ENCODE results near the gene KDM4F.

The KDM4F gene

GRCh38 chr11:95091663-95092180 lies 42.5 kb downstream of the KDM4F start:
- Histone ChIP-seq H3K27me3 (ENCODE audit: control insufficient read depth in 1 of 2, insufficient read depth in 2 of 2, low read length in 2 of 2) (no peaks in the 10 kb centered on the region), H3K36me3 (ENCODE audit: control insufficient read depth in 2 of 2, insufficient read depth in 2 of 2, low read length in 2 of 2) (no peaks in the 10 kb centered on the region), H3K4me3 (ENCODE audit: low read length in 2 of 2) (no peak overlapping the region), H3K9ac (ENCODE audit: low read length in 2 of 2) (no peak overlapping the region), H3K27ac (ENCODE audit: low read length) (no peak overlapping the region), H3K9me3 (ENCODE audit: control insufficient read depth in 2 of 2, low read length in 2 of 2) (no peaks in the 10 kb centered on the region), H3K4me1 (ENCODE audit: control insufficient read depth, insufficient read depth, low read length) (peaks cover 15% of the 10 kb centered on the region)

GRCh38 chr11:95092549-95093324 lies 43.5 kb downstream of the KDM4F start:
- H3K27me3 ChIP-seq (ENCODE audit: control insufficient read depth in 1 of 2, insufficient read depth in 2 of 2, low read length in 2 of 2) = no peaks in the 10 kb centered on the region
- H3K36me3 ChIP-seq (ENCODE audit: control insufficient read depth in 2 of 2, insufficient read depth in 2 of 2, low read length in 2 of 2) = no peaks in the 10 kb centered on the region
- H3K4me3 ChIP-seq (ENCODE audit: low read length in 2 of 2) = no peak overlapping the region
- peak overlapping the region in 1 of 2 donors; percentile 13 for H3K9ac ChIP-seq (ENCODE audit: low read length in 2 of 2)
- no peaks in the 10 kb centered on the region for H3K9me3 ChIP-seq (ENCODE audit: control insufficient read depth in 2 of 2, low read length in 2 of 2)
- peaks cover 15% of the 10 kb centered on the region for H3K4me1 ChIP-seq (ENCODE audit: control insufficient read depth, insufficient read depth, low read length)
- H3K27ac ChIP-seq (ENCODE audit: low read length) = no peak overlapping the region

- Histone ChIP-seq H3K4me3 (ENCODE audit: low read length in 2 of 2) (no peak overlapping the region), H3K9ac (ENCODE audit: low read length in 2 of 2) (no peak overlapping the region), H3K36me3 (ENCODE audit: control insufficient read depth in 2 of 2, insufficient read depth in 2 of 2, low read length in 2 of 2) (no peaks in the 10 kb centered on the region), H3K27me3 (ENCODE audit: control insufficient read depth in 1 of 2, insufficient read depth in 2 of 2, low read length in 2 of 2) (no peaks in the 10 kb centered on the region), H3K4me1 (ENCODE audit: control insufficient read depth, insufficient read depth, low read length) (peaks cover 15% of the 10 kb centered on the region), H3K9me3 (ENCODE audit: control insufficient read depth in 2 of 2, low read length in 2 of 2) (no peaks in the 10 kb centered on the region), H3K27ac (ENCODE audit: low read length) (no peak overlapping the region)
Measured at GRCh38 chr11:95093548-95093947, 44.3 kb downstream of the KDM4F start.

GRCh38 chr11:95095858-95096587 lies 46.8 kb downstream of the KDM4F start:
- Histone ChIP-seq H3K4me1 (ENCODE audit: control insufficient read depth, insufficient read depth, low read length) (peaks cover 2% of the 10 kb centered on the region), H3K9ac (ENCODE audit: low read length in 2 of 2) (no peak overlapping the region), H3K9me3 (ENCODE audit: control insufficient read depth in 2 of 2, low read length in 2 of 2) (no peaks in the 10 kb centered on the region), H3K4me3 (ENCODE audit: low read length in 2 of 2) (no peak overlapping the region), H3K27me3 (ENCODE audit: control insufficient read depth in 1 of 2, insufficient read depth in 2 of 2, low read length in 2 of 2) (no peaks in the 10 kb centered on the region), H3K36me3 (ENCODE audit: control insufficient read depth in 2 of 2, insufficient read depth in 2 of 2, low read length in 2 of 2) (no peaks in the 10 kb centered on the region), H3K27ac (ENCODE audit: low read length) (no peak overlapping the region)

GRCh38 chr11:95097209-95097608 lies 48.0 kb downstream of the KDM4F start:
- Histone ChIP-seq H3K27ac (ENCODE audit: low read length) (no peak overlapping the region), H3K9ac (ENCODE audit: low read length in 2 of 2) (no peak overlapping the region), H3K9me3 (ENCODE audit: control insufficient read depth in 2 of 2, low read length in 2 of 2) (no peaks in the 10 kb centered on the region), H3K27me3 (ENCODE audit: control insufficient read depth in 1 of 2, insufficient read depth in 2 of 2, low read length in 2 of 2) (no peaks in the 10 kb centered on the region), H3K4me3 (ENCODE audit: low read length in 2 of 2) (no peak overlapping the region), H3K36me3 (ENCODE audit: control insufficient read depth in 2 of 2, insufficient read depth in 2 of 2, low read length in 2 of 2) (no peaks in the 10 kb centered on the region), H3K4me1 (ENCODE audit: control insufficient read depth, insufficient read depth, low read length) (no peaks in the 10 kb centered on the region)

- no peaks in the 10 kb centered on the region for H3K9me3 ChIP-seq (ENCODE audit: control insufficient read depth in 2 of 2, low read length in 2 of 2)
- no peak overlapping the region for H3K27ac ChIP-seq (ENCODE audit: low read length)
- no peak overlapping the region for H3K4me3 ChIP-seq (ENCODE audit: low read length in 2 of 2)
- H3K9ac ChIP-seq (ENCODE audit: low read length in 2 of 2) = no peak overlapping the region
- H3K36me3 ChIP-seq (ENCODE audit: control insufficient read depth in 2 of 2, insufficient read depth in 2 of 2, low read length in 2 of 2) = no peaks in the 10 kb centered on the region
- no peaks in the 10 kb centered on the region for H3K4me1 ChIP-seq (ENCODE audit: control insufficient read depth, insufficient read depth, low read length)
- no peaks in the 10 kb centered on the region for H3K27me3 ChIP-seq (ENCODE audit: control insufficient read depth in 1 of 2, insufficient read depth in 2 of 2, low read length in 2 of 2)
Measured at GRCh38 chr11:95098826-95099225, 49.6 kb downstream of the KDM4F start.

- no peaks in the 10 kb centered on the region for H3K4me1 ChIP-seq (ENCODE audit: control insufficient read depth, insufficient read depth, low read length)
- no peak overlapping the region for H3K27ac ChIP-seq (ENCODE audit: low read length)
Measured at GRCh38 chr11:95100191-95100648, 51.0 kb downstream of the KDM4F start.

More at GRCh38 chr11:95100191-95100648, 51.0 kb downstream of the KDM4F start:
- Histone ChIP-seq H3K9ac (ENCODE audit: low read length in 2 of 2) (no peak overlapping the region), H3K36me3 (ENCODE audit: control insufficient read depth in 2 of 2, insufficient read depth in 2 of 2, low read length in 2 of 2) (no peaks in the 10 kb centered on the region), H3K9me3 (ENCODE audit: control insufficient read depth in 2 of 2, low read length in 2 of 2) (no peaks in the 10 kb centered on the region), H3K4me3 (ENCODE audit: low read length in 2 of 2) (no peak overlapping the region), H3K27me3 (ENCODE audit: control insufficient read depth in 1 of 2, insufficient read depth in 2 of 2, low read length in 2 of 2) (no peaks in the 10 kb centered on the region)

All from stomach smooth muscle (tissue), 2 donors.